HG03575 (cell line): ENCODE results near the gene BNC2.

Experiments
- ATAC-seq: cut with Tn5 transposase; IDR thresholded peaks from one replicate; pipeline ENCODE4 v1.9.1; 2021; ENCODE audit not compliant: unreplicated experiment, insufficient number of reproducible peaks, low FRiP score; ENCODE audit errors: extremely low read depth

The BNC2 gene

GRCh38 chr9:16425562-16426231 is 444.8 kb downstream of the BNC2 start:
- no peak for ATAC-seq

- ATAC-seq: no peak
Measured at GRCh38 chr9:16422114-16422513, 448.4 kb downstream of the BNC2 start.

- no peak for ATAC-seq
Measured at GRCh38 chr9:16421532-16421931, 448.9 kb downstream of the BNC2 start.

GRCh38 chr9:16419124-16419523 is 451.3 kb downstream of the BNC2 start:
- ATAC-seq: no peak

GRCh38 chr9:16418721-16419120 is 451.7 kb downstream of the BNC2 start:
- no peak for ATAC-seq

GRCh38 chr9:16417749-16418148 is 452.7 kb downstream of the BNC2 start:
- no peak for ATAC-seq

- no peak for ATAC-seq
Measured at GRCh38 chr9:16417161-16417560, 453.3 kb downstream of the BNC2 start.

- no peak for ATAC-seq
Measured at GRCh38 chr9:16414451-16414850, 456.0 kb downstream of the BNC2 start.

- no peak for ATAC-seq
Measured at GRCh38 chr9:16413509-16414016, 456.9 kb downstream of the BNC2 start.

GRCh38 chr9:16412740-16413139 is 457.7 kb downstream of the BNC2 start:
- ATAC-seq: no peak

GRCh38 chr9:16411311-16411710 is 459.2 kb downstream of the BNC2 start:
- ATAC-seq: no peak

- ATAC-seq: no peak
Measured at GRCh38 chr9:16410601-16411280, 459.7 kb downstream of the BNC2 start.

- no peak for ATAC-seq
Measured at GRCh38 chr9:16407617-16408016, 462.9 kb downstream of the BNC2 start.

GRCh38 chr9:16406526-16407225 is 463.8 kb downstream of the BNC2 start:
- ATAC-seq: no peak

- ATAC-seq: no peak
Measured at GRCh38 chr9:16405421-16405820, 465.0 kb downstream of the BNC2 start.

GRCh38 chr9:16401701-16402100 is 468.8 kb downstream of the BNC2 start:
- ATAC-seq: no peak

- ATAC-seq: no peak
Measured at GRCh38 chr9:16398691-16399090, 471.8 kb downstream of the BNC2 start.

GRCh38 chr9:16396389-16396788 is 474.1 kb downstream of the BNC2 start:
- ATAC-seq: no peak

- ATAC-seq: no peak
Measured at GRCh38 chr9:16391369-16391768, 479.1 kb downstream of the BNC2 start.

- ATAC-seq: no peak
Measured at GRCh38 chr9:16387382-16387781, 483.1 kb downstream of the BNC2 start.
